ENCODE measurements around the gene EYS. TPM values are rescaled to one million over a fixed set of nuclear protein-coding genes. Genes with fewer than 3 reads are reported as not detected.

The EYS gene
- total and polyA plus RNA-seq, 2 of the 8 experiments (the other 6 are each of a cell fraction or from before 2014, with no cell fraction given): 0.05 to 0.13 TPM

DNA sequence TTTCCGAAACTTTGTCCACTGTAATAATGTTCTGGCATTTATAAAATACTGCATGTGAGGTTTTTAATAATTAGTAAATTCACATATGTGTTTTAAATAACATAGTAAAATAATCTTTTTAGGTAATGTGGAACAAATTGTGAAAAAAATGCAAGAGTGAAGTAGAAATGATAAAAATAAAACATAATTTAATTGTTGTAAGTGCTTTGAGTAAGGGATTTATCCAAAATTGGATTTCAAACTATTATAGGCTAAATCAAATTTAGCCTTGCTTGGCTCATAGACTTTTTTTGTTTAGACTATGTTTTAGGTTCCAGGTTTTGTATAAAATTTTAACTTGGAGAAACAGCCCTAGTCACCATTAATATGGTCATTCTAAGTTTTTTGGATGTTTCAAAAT, 1041.9 kb downstream of the EYS start (continued):
- TF ChIP-seq KDM5A (IDR thresholded peaks at IDR 0.05; ENCODE audit: low read length) (no peak), BRCA1 (IDR thresholded peaks at IDR 0.05; ENCODE audit: low read depth, low read length) (no peak), TAF7 (optimal IDR thresholded peaks at IDR 0.05; ENCODE audit: borderline replicate concordance, low read depth, low read length) (no peak)

Measured in H1 (cell line).